GM19467 (cell line): ENCODE data around the gene PITPNC1.
"Not testable (repeated sequence)": the region's sequence is repeated elsewhere in the genome, so short reads cannot be mapped to it uniquely, and the experiment has no call there.

Source experiments
- ATAC-seq: cut with Tn5 transposase; IDR thresholded peaks from one replicate; pipeline ENCODE4 v1.9.1; 2021; ENCODE audit warnings: mild to moderate bottlenecking, moderate library complexity; ENCODE audit not compliant: unreplicated experiment

PITPNC1 gene

DNA sequence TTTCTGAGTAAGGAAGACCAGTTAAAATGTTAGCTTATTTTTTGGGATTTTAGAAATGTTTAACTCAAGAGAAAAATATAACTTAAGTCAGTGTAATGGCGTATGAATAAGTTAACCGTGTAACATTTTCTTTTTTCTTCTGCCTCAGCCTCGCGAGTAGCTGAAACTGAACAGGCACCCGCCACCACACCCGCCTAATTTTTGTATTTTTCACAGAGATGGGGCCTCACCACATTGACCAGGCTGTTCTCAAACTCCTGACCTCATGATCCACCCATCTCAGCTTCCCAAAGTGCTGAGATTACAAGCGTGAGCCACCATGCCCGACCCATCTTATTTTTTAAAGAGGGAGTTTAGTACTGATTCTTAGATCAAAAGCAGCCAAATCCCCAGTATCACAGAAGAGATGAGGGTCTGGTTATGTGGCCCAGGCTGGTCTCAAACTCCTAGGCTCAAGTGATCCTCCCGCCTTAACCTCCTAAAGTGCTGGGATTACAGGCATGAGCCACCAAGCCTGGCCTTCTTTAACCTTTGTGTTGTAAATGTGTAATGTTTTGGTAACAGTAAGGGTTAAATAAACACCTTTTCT, 16.8 kb downstream of the PITPNC1 start:
- no peak for ATAC-seq

DNA sequence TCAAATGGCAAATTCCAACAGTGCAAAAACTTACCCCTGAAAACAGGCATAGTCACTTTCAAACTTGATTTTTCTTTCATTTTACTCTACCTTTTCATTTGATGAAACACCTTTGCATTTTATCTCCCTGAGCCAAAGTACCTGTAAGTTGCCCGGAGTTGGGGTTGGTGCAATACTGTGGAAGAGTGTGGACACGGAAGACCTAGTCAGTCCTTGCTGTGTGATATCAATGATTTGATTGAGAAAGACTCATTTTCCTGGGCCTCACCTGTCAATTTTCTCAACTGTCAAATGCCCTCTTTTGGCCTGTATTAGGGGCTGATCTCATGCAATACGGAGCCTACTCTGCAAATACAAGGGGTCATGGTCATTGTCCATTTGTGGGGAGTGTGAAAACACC, 22.6 kb downstream of the PITPNC1 start:
- no peak for ATAC-seq

DNA sequence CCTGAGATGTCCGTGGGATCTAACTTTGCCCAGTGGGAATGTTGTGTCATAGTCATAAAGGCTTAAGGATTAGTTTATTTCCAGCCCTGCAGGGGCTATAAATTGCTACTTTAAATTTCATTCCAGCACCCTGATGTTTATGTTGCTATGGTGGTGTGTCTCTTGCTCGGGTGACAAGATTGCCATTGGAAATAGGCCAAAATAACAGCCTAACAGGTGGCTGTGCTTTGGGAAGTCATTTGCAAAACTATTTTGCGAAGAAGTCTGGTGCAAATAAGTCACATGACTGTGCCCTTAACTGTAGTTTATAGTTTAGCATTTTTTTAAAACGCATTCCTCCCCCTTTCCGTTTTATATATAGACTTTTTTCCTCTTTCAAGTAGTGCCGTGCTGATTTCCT, 23.1 kb downstream of the PITPNC1 start:
- no peak for ATAC-seq

DNA sequence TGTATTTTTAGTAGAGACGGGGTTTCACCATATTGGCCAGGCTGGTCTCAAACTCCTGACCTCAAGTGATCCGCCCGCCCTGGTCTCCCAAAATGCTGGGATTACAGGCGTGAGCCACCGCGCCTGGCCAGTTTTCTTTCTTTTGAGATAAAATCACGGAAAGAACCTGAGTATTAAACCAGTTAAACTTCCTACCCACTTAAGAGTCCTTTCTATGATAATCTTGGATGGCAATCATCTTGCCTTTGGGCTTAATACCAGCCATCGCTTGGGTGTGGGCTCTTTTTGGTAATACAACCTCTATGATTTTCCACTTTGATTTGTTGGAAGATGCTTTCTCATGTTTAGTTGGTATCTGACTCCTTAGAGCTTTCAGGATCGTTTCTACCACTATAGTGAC, 24.0 kb downstream of the PITPNC1 start:
- ATAC-seq, result no peak

DNA sequence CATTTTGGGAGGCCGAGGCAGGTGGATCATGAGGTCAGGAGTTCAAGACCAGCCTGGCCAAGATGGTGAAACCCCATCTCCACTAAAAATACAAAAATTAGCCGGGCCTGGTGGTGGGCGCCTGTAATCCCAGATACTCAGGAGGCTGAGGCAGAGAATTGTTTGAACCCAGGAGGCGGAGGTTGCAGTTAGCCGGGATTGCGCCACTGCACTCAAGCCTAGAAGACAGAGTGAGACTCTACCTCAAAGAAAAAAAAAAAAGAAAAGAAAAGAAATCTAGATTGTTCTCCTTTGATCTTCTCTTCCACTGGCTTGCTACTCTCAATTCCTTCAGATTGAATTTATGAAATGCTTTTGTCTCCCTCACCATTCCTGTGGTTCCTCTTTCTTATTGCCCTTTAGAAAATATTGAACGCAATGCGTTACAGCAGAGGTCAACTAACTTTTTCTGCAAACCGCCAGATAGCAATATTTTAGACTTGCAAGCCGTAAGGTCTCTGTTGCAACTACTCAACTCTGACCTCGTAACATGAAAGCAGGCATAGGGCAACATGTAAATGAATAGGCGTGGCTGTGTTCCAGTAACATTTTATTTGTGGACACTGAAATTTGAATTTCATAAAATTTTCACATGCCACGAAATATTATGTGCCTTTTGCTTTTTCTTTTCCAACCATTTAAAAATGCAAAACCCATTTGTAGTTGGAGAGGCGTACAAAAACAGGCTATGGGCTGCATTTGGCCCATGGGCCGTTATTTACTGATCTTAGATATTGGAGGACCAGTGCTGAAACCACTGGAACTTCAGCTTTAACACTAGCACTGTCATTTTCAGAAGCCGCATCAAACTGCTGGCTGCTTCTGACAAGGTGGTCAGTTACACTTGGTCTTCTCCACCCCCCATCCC, 24.8 kb downstream of the PITPNC1 start:
- ATAC-seq, result no peak

DNA sequence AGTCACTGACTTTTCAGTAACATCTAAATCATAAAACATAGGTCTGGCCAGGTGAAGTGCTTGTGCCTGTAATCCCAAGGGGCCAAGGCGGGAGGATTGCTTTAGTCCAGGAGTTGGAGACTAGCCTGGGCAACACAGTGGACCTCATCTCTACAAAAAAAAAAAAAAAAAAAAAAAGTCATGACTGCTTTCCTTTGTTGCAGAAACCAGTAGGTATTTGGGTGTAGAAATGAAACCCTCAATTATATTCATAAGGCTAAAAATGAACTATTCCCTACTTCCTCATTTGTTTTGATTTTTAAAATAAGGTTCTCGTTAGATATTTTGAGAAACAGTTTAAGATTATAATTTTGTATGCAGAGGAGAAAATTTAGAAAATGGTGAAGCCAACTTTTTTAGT, 26.0 kb downstream of the PITPNC1 start:
- ATAC-seq, result no peak

DNA sequence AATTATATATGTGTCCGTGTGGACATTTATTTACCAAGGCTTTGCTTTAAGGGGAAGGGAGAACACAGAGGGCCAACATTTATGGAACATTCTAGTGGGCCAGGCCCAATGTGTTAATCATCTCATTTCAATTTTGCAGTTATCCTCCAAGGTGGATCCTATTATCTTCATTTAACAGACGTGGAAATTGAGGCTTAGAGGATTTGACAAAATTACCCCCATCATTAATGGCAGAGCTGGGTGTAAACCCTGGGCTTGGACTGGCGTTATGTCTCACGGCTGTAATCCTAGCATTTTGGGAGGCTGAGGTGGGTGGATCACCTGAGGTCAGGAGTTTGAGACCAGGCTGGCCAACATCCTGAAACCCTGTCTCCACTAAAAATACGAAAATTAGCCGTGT, 26.4 kb downstream of the PITPNC1 start:
- ATAC-seq, result no peak

DNA sequence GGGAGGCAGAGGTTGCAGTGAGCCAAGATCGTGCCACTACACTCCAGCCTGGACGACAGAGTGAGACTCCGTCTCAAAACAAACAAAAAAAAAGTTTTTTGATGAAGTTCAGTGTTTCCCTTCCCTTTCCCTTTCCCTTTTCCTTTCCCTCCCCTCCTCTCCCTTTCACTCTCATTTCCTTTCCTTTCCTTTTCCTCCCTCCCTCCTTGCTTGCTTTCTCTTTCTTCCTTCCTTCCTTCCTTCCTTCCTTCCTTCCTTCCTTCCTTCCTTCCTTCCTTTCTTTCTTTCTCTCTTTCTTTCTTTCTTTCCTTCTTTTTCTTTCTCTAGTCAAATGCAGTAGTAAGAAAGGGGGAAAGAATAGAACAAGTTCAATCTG, 31.4 kb downstream of the PITPNC1 start:
- not testable (repeated sequence) for ATAC-seq

DNA sequence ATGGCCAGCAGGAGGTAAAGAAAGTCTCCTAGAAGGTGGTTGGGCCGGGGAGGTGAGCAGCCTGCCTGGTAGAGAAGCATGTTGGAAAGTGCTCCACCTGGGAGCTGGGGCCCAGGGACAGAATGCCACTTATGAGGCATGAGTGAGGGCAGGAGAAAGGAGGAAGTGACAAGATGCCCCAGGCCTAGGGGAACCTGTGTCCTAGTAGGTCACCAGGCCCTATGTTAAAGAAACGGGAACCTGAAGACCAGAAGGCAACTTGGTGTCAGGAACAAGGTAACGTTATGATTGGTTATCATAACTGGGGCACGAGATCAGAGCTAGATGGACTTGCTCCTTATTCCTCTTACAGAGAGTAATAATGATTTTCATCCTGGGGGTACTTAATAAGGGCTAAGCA, 34.3 kb downstream of the PITPNC1 start:
- ATAC-seq, result no peak

DNA sequence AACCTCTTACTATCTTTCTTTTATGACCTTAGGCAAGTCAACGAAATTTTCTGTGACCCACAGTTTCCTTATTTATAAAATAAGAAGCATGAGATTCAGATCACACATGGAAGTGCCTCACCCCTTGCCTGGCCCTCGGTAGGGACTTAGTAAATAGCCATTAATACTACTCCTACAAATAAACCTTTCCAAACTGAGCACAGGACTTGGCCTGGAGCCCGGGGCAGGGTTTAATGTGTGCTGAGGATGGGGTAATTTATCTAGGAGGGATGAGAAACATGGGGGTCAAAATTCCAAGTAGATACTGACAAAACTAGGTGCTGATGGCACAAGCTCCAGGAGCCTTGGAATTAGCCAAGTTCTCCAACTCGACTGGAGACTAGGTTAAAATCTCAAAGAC, 35.0 kb downstream of the PITPNC1 start:
- ATAC-seq, result no peak

DNA sequence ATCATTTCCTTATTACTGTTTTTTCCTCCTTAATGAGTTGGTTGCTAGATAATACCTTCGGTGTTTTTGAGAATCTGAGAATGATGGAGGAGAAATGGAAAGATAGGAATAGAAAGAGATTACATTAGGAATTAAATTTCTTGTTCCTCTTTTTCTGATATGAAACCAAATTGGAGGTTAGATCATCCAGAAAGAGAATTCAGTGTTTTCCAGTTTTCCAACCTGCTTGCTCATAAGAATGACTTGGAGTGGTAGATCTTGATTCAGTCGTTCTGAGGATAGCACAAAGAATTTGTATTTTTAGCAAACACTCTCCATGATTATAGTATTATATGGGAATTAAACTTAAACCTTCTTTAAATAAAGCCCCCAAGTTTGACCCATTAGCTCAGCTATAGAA, 35.9 kb downstream of the PITPNC1 start:
- ATAC-seq, result no peak

DNA sequence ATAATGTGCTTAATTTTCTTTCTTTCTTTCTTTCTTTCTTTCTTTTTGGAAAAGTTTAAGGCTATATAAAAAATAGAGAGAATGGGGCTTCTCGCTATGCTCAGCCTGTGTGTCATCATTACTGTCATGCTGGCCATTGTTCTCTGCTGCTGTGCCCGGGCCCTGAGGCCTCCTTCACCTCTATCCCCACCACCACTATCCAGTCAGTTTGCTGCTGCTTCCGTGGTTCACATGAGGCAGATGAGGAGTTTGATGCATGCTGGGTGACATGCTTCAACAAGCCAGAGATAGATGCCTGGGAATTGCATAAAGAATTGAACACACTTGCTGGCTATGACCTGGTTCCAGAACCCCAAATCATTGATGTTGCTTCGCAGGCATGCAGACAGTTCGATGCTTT, 36.3 kb downstream of the PITPNC1 start:
- ATAC-seq, result no peak

DNA sequence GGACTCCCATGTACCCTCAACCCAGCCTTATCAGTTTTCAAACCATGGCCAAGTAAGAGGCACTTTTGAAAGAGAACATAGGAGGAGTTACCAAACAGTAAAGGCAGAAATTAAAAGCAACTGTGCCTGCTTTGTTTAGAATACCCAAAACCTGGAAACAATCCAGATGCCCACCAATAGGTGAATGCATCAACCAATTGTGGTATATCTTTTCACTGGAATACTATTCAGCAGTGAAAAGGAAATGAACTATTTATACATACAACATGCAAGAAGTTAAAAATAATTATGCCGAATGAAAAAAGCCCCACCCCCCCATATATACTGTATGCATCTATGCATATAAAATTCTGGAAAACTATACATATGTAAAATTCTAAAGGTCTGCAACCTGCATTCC, 37.0 kb downstream of the PITPNC1 start:
- ATAC-seq, result no peak

DNA sequence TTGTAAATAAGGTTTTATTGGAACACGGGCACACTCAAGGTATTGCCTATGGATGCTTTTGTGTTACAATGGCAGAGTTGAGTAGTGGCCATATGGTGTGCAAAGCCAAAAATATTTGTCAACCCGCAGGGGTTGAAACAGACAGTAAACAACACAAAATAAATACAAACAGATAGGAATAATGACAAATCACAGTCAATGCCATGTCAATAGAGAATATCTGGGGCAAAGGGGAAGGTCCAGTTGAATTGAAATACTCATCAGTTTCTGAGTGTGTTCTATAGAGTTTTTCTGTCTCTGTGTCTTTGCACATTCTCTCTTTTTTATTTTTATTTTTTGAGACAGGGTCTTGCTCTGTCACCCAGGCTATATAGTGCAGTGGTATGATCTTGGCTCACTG, 37.5 kb downstream of the PITPNC1 start:
- no peak for ATAC-seq

DNA sequence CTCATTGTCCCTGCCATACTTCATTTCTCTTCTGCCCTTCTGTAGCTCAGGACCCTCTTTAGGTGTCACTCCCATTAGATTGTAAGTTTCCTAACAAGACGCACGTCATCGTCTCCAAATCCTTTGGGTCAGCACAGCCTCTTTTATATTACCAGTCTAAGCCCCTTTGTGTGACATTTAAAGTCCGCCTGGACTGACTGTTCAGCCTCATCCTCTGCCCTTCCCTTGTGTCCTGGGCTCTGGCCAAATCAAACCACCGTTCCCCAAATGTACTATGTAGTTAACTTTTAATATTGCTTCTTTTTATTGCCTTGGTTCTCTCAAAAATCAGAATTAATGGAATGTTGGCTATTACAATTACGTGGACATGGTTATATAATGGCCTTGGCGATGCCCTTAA, 38.2 kb downstream of the PITPNC1 start:
- ATAC-seq, result no peak

DNA sequence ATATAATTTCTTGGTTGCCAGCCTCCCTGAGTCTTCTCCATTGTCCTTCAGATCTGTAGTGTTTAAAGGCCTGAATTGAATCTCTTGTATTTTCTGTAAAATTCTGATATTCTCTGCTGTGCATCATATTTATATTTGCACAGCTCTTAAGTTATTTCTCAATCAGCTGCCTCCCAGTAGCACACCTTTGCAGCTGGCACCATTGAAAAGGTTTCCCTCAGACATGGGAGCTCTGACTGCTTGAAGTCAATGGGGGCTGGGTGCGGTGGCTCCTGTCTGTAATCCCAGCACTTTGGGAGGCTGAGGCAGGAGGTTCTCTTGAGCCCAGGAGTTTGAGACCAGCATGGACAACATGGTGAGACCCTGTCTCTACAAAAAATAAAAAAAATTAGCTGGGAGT, 40.4 kb downstream of the PITPNC1 start:
- no peak for ATAC-seq

DNA sequence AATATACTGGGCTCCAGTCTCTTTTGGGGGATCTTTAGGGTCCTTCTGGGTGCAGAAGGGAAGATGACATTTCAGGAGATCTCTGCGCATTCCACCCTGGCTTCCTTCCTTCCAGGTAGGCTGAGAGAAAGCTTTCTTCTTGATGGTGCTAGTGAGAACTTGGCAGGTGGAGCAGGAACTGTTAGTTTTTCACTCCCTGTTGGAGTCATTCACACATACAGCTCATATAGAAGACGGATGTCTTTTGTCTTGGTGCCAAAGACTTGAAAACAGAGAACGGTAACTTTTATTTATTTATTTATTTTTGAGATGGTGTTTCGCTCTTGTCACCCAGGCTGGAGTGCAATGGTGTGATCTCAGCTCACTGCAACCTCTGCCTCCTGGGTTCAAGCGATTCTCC, 43.9 kb downstream of the PITPNC1 start:
- ATAC-seq, result no peak

DNA sequence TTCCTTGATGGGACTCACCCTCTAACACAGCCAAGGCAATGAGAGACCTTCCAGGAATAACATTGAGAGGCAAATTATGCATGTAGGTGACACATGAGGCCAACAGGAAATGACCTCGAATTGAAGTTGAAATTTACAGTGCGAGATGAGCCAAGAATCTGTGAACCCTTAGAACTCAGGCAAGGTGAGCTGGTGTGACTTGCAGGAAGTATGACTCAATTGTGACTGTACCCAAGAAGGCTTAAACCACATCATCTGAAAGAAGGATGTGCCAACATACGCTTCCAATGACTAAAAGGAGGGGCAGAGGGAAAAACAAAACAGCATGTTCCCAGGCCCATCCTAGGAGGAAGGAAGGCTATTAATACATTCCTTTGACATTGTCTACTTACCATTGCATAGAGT, 44.8 kb downstream of the PITPNC1 start:
- no peak for ATAC-seq

DNA sequence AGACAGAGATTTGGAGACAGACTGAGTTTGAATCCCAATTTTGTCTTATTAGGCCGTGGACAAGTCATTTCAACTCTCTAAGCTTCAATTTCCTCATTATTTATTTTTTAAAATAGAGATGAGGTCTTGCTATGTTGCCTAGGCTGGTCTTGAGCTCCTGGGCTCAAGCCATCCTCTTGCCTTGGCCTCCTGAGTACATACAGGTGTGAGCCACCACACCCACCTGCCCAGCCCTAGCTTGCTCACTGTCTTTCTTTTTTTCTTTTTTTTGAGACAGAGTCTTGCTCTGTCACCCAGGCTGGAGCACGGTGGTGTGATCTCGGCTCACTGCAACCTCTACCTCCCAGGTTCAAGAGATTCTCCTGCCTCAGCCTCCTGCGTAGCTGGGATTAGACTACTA, 45.2 kb downstream of the PITPNC1 start:
- ATAC-seq, result not testable (repeated sequence)

DNA sequence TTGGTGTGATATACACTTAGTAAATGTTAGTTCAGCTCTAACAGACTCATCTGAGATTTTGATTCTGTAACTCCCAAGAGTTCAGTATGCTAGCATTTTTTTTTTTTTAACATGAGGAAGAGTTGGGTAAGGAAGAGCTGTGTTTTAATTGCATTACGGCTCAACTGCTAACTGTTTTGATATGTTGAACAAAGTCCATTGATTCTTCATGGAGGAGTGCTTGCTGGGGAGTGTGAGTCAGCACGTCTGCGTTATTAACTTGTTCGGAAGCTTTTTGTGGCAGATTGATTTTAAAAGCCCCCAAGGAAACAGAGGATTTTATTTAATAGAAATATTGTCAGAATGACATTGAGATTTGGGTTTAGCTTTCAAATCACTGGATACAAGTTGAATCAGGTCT, 45.8 kb downstream of the PITPNC1 start:
- ATAC-seq, result no peak

DNA sequence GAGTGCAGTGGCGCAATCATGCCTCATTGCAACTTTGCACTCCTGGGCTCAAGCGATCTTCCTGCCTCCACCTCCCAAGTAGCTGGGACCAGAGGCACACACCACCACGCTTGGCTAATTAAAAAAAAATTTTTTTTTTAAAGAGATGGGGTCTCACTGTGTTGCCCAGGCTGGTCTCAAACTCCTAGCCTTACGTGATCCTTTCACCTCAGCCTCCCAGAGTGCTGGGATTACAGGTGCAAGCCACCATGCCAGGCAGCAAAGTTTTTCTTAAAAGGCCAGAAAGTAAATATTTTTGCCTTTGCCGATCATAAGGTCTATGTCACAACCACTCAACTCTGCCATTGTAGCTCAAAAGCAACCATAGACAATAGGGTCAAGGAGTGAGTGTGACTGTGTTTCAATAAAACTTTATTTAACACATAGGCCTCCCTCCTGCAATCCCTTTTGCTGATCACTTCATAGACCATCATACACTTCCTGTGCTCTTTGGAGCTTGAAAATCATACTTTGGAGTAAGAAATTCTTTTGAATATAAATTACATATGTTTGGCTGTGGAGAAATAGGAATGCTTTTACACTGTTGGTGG, 48.6 kb downstream of the PITPNC1 start:
- no peak for ATAC-seq

DNA sequence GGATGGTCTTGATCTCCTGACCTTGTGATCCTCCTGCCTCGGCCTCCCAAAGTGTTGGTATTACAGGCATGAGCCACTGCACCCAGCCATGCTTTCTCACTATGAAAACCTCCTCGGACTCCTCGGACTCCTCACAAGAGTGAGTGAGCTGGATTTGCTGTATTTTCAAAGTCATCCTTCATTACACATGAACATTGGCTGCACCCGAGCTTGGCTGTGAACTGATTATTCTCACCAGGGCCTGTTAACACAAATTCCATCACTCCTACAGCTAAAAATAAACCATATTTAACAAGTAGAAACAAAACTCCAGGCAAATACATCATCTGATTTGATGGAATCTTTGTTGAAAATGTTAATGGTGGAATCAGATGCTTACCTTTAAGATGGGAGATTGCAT, 50.3 kb downstream of the PITPNC1 start:
- ATAC-seq, result no peak
